GM19099 (cell line): ENCODE data around the gene NUP62CL.

Source experiments
- POLR2A ChIP-seq: IDR thresholded peaks from 3 replicates; pipeline ENCODE4 v1.6.1; 2011; ENCODE audit warnings: low read depth; ENCODE audit not compliant: insufficient read length; ENCODE audit errors: extremely low read depth

NUP62CL gene

GRCh38 chrX:107167163-107167921 is 38.9 kb downstream of the NUP62CL start:
- no peak for TF ChIP-seq POLR2A

- TF ChIP-seq POLR2A = no peak
These were observed 51.2 kb downstream of the NUP62CL start for GRCh38 chrX:107154787-107155620.

- TF ChIP-seq POLR2A = no peak
These were observed 53.2 kb downstream of the NUP62CL start for GRCh38 chrX:107153005-107153404.

- no peak for TF ChIP-seq POLR2A
These were observed 59.6 kb downstream of the NUP62CL start for GRCh38 chrX:107146670-107147069.

GRCh38 chrX:107135965-107136307 is 70.3 kb downstream of the NUP62CL start:
- no peak for TF ChIP-seq POLR2A

- TF ChIP-seq POLR2A = no peak
These were observed 70.9 kb downstream of the NUP62CL start for GRCh38 chrX:107135049-107135964.

- no peak for TF ChIP-seq POLR2A
These were observed 82.5 kb downstream of the NUP62CL start for GRCh38 chrX:107123750-107124149.

- no peak for TF ChIP-seq POLR2A
These were observed 87.0 kb downstream of the NUP62CL start for GRCh38 chrX:107119283-107119682.

- no peak for TF ChIP-seq POLR2A
These were observed 87.7 kb downstream of the NUP62CL start, which contains the start of gene RBM41 for GRCh38 chrX:107118322-107119147. Gene RBM41, minus strand, starts transcription at chrX:107118822. Its CDS starts 49 bp downstream, at chrX:107118773.

GRCh38 chrX:107117993-107118321 is 88.3 kb downstream of the NUP62CL start:
- TF ChIP-seq POLR2A = no peak

- no peak for TF ChIP-seq POLR2A
These were observed 98.8 kb downstream of the NUP62CL start for GRCh38 chrX:107107459-107107858.

- no peak for TF ChIP-seq POLR2A
These were observed 103.3 kb downstream of the NUP62CL start for GRCh38 chrX:107102980-107103379.

- no peak for TF ChIP-seq POLR2A
These were observed 130.1 kb downstream of the NUP62CL start for GRCh38 chrX:107076158-107076557.
